ENCODE data around the gene WWOX. TPM values are rescaled to one million over a fixed set of nuclear protein-coding genes. Genes with fewer than 3 reads are reported as not detected.

WWOX gene
- total and polyA plus RNA-seq, 2 of the 13 experiments (the other 11 are each of a cell fraction or from before 2014, with no cell fraction given) = 9.1 to 37.4 TPM

- TF ChIP-seq BRF2 (CRISPR knock-in tag; IDR thresholded peaks at IDR 0.05) (no peak), ZNF574 (CRISPR knock-in tag; IDR thresholded peaks at IDR 0.05) (peak; percentile 42; the same call in 1 of the 2 replicates), ZNF710 (CRISPR knock-in tag; IDR thresholded peaks at IDR 0.05; ENCODE audit: borderline replicate concordance) (no peak), POGZ (CRISPR knock-in tag; IDR thresholded peaks at IDR 0.05) (0 out of 2 replicates have a peak, but pooled peaks have one; percentile 53), DMAP1 (CRISPR knock-in tag; IDR thresholded peaks at IDR 0.05) (no peak), FOXO4 (CRISPR knock-in tag; conservative IDR thresholded peaks at IDR 0.05) (no peak), NFKBIZ (CRISPR knock-in tag; IDR thresholded peaks at IDR 0.05) (0 out of 2 replicates have a peak, but pooled peaks have one; percentile 40), ZUFSP (CRISPR knock-in tag; IDR thresholded peaks at IDR 0.05; ENCODE audit: borderline replicate concordance) (no peak), LCORL (IDR thresholded peaks at IDR 0.05) (no peak), LCORL (CRISPR knock-in tag; IDR thresholded peaks at IDR 0.05) (0 out of 2 replicates have a peak, but pooled peaks have one; percentile 50), GTF2F1 (IDR thresholded peaks at IDR 0.05; ENCODE audit: low read length) (no peak), ZNF550 (CRISPR knock-in tag; IDR thresholded peaks at IDR 0.05; ENCODE audit: borderline replicate concordance) (0 out of 2 replicates have a peak, but pooled peaks have one; percentile 61), CENPBD1 (CRISPR knock-in tag; IDR thresholded peaks at IDR 0.05; ENCODE audit: borderline replicate concordance, low read depth) (no peak), KDM5B (CRISPR knock-in tag; IDR thresholded peaks at IDR 0.05; ENCODE audit: borderline replicate concordance) (no peak; the same call in 1 of the 2 replicates), ZKSCAN1 (IDR thresholded peaks at IDR 0.05; ENCODE audit: low read length) (no peak), IRF1 (CRISPR knock-in tag; IDR thresholded peaks at IDR 0.05; ENCODE audit: low read depth) (no peak), NPAS2 (CRISPR knock-in tag; IDR thresholded peaks at IDR 0.05; ENCODE audit: borderline replicate concordance) (no peak), RBAK (CRISPR knock-in tag; IDR thresholded peaks at IDR 0.05) (no peak)
Observed at GRCh38 chr16:78770353-78771091, 671.1 kb downstream of the WWOX start (continued).
